HG03460 (cell line): ENCODE measurements around the gene LCE2B.
"Not testable (repeated sequence)": the region's sequence is repeated elsewhere in the genome, so short reads cannot be mapped to it uniquely, and the experiment has no call there.

ENCODE experiments used
- ATAC-seq: cut with Tn5 transposase; IDR thresholded peaks from one replicate; pipeline ENCODE4 v1.9.1; 2021; ENCODE audit not compliant: unreplicated experiment

LCE2B gene

GRCh38 chr1:152685823-152686222, at the start of gene LCE2B:
TSS of gene LCE2B (plus strand) at chr1:152686123. CDS start at chr1:152686844, 721 bp downstream.
- ATAC-seq: not testable (repeated sequence)

GRCh38 chr1:152640351-152640750, 45.6 kb upstream of the LCE2B start:
- no peak for ATAC-seq

GRCh38 chr1:152643945-152644344, 42.0 kb upstream of the LCE2B start:
- ATAC-seq: no peak

GRCh38 chr1:152645146-152645545, 40.8 kb upstream of the LCE2B start:
- no peak for ATAC-seq

GRCh38 chr1:152646656-152647055, 39.3 kb upstream of the LCE2B start:
- ATAC-seq: no peak

GRCh38 chr1:152654110-152654509, 31.8 kb upstream of the LCE2B start:
- no peak for ATAC-seq

- ATAC-seq: no peak
Measured at GRCh38 chr1:152656459-152656858, 29.5 kb upstream of the LCE2B start.

GRCh38 chr1:152657677-152658076, 28.2 kb upstream of the LCE2B start:
- ATAC-seq: no peak

GRCh38 chr1:152658649-152659048, 27.3 kb upstream of the LCE2B start:
- no peak for ATAC-seq

GRCh38 chr1:152663098-152663497, 22.8 kb upstream of the LCE2B start, which contains the start of gene LCE2D:
TSS of gene LCE2D (plus strand) at chr1:152663380. CDS start at chr1:152664106, 726 bp downstream.
- ATAC-seq: no peak

GRCh38 chr1:152666171-152666570, 19.8 kb upstream of the LCE2B start:
- ATAC-seq: not testable (repeated sequence)

GRCh38 chr1:152667648-152668047, 18.3 kb upstream of the LCE2B start:
- ATAC-seq: no peak

GRCh38 chr1:152673016-152673415, 12.9 kb upstream of the LCE2B start:
- no peak for ATAC-seq

- not testable (repeated sequence) for ATAC-seq
Measured at GRCh38 chr1:152674983-152675382, 10.9 kb upstream of the LCE2B start, which contains the start of gene LCE2C. TSS of gene LCE2C (plus strand) at chr1:152675279. CDS start at chr1:152676016, 737 bp downstream.

- no peak for ATAC-seq
Measured at GRCh38 chr1:152679459-152679858, 6.5 kb upstream of the LCE2B start.

GRCh38 chr1:152681616-152682015, 4.3 kb upstream of the LCE2B start:
- ATAC-seq: no peak

- no peak for ATAC-seq
Measured at GRCh38 chr1:152683846-152684245, 2.1 kb upstream of the LCE2B start.

- no peak for ATAC-seq
Measured at GRCh38 chr1:152697701-152698600, 12.0 kb downstream of the LCE2B start, which contains the start of gene LCE2A. TSS of gene LCE2A (plus strand) at chr1:152698345. CDS start at chr1:152698902, 557 bp downstream.

- no peak for ATAC-seq
Measured at GRCh38 chr1:152699746-152700145, 13.8 kb downstream of the LCE2B start.

GRCh38 chr1:152707860-152708259, 21.9 kb downstream of the LCE2B start, which contains the start of gene LCE4A:
TSS of gene LCE4A (plus strand) at chr1:152708160. CDS start at chr1:152709076, 916 bp downstream.
- ATAC-seq: no peak

GRCh38 chr1:152718238-152718637, 32.3 kb downstream of the LCE2B start:
- no peak for ATAC-seq

- no peak for ATAC-seq
Measured at GRCh38 chr1:152725261-152725660, 39.3 kb downstream of the LCE2B start.
